ENCODE results near the gene SLC25A21.

Gene SLC25A21

GRCh38 chr14:36751106-36751505, 421.3 kb downstream of the SLC25A21 start:
- TF ChIP-seq POLR2A (IDR thresholded peaks at IDR 0.05; ENCODE audit: low read length): no peak
- TF ChIP-seq GATA1 (IDR thresholded peaks at IDR 0.05; ENCODE audit: low read depth, low read length): no peak
- no peak for DNase-seq

GRCh38 chr14:36750244-36750643, 422.2 kb downstream of the SLC25A21 start:
- no peak for DNase-seq
- TF ChIP-seq GATA1 (IDR thresholded peaks at IDR 0.05; ENCODE audit: low read depth, low read length): no peak
- TF ChIP-seq POLR2A (IDR thresholded peaks at IDR 0.05; ENCODE audit: low read length): no peak

GRCh38 chr14:36748610-36749213, 423.7 kb downstream of the SLC25A21 start:
- no peak for DNase-seq

GRCh38 chr14:36747411-36748184, 424.8 kb downstream of the SLC25A21 start:
- DNase-seq: peak; percentile 20 to 35
- no peak for TF ChIP-seq GATA1 (IDR thresholded peaks at IDR 0.05; ENCODE audit: low read depth, low read length)
- TF ChIP-seq POLR2A (IDR thresholded peaks at IDR 0.05; ENCODE audit: low read length): no peak

More at GRCh38 chr14:36748610-36749213, 423.7 kb downstream of the SLC25A21 start:
- no peak for TF ChIP-seq GATA1 (IDR thresholded peaks at IDR 0.05; ENCODE audit: low read depth, low read length)
- no peak for TF ChIP-seq POLR2A (IDR thresholded peaks at IDR 0.05; ENCODE audit: low read length)

GRCh38 chr14:36746872-36747271, 425.5 kb downstream of the SLC25A21 start:
- TF ChIP-seq POLR2A (IDR thresholded peaks at IDR 0.05; ENCODE audit: low read length) (no peak), GATA1 (IDR thresholded peaks at IDR 0.05; ENCODE audit: low read depth, low read length) (no peak)
- DNase-seq: no peak

- DNase-seq: no peak
- no peak for TF ChIP-seq POLR2A (IDR thresholded peaks at IDR 0.05; ENCODE audit: low read length)
- TF ChIP-seq GATA1 (IDR thresholded peaks at IDR 0.05; ENCODE audit: low read depth, low read length): no peak
These were observed 430.5 kb downstream of the SLC25A21 start for GRCh38 chr14:36741858-36742257.

GRCh38 chr14:36738269-36738668, 434.1 kb downstream of the SLC25A21 start:
- no peak for DNase-seq
- TF ChIP-seq GATA1 (IDR thresholded peaks at IDR 0.05; ENCODE audit: low read depth, low read length) (no peak), POLR2A (IDR thresholded peaks at IDR 0.05; ENCODE audit: low read length) (no peak)

GRCh38 chr14:36726128-36726527, 446.3 kb downstream of the SLC25A21 start:
- DNase-seq: no peak
- no peak for TF ChIP-seq GATA1 (IDR thresholded peaks at IDR 0.05; ENCODE audit: low read depth, low read length)
- TF ChIP-seq POLR2A (IDR thresholded peaks at IDR 0.05; ENCODE audit: low read length): no peak

GRCh38 chr14:36724162-36724561, 448.2 kb downstream of the SLC25A21 start:
- TF ChIP-seq GATA1 (IDR thresholded peaks at IDR 0.05; ENCODE audit: low read depth, low read length) (no peak), POLR2A (IDR thresholded peaks at IDR 0.05; ENCODE audit: low read length) (no peak)
- DNase-seq: no peak

GRCh38 chr14:36723530-36723929, 448.9 kb downstream of the SLC25A21 start:
- DNase-seq: peak; percentile 15 to 34
- TF ChIP-seq POLR2A (IDR thresholded peaks at IDR 0.05; ENCODE audit: low read length) (no peak), GATA1 (IDR thresholded peaks at IDR 0.05; ENCODE audit: low read depth, low read length) (no peak)

- TF ChIP-seq POLR2A (IDR thresholded peaks at IDR 0.05; ENCODE audit: low read length): no peak
- no peak for TF ChIP-seq GATA1 (IDR thresholded peaks at IDR 0.05; ENCODE audit: low read depth, low read length)
- DNase-seq: no peak
These were observed 450.5 kb downstream of the SLC25A21 start for GRCh38 chr14:36721877-36722276.

- TF ChIP-seq POLR2A (IDR thresholded peaks at IDR 0.05; ENCODE audit: low read length) (no peak), GATA1 (IDR thresholded peaks at IDR 0.05; ENCODE audit: low read depth, low read length) (no peak)
- DNase-seq: peak; percentile 43 to 86
These were observed 451.7 kb downstream of the SLC25A21 start for GRCh38 chr14:36720657-36721056.

- DNase-seq: no peak
- no peak for TF ChIP-seq GATA1 (IDR thresholded peaks at IDR 0.05; ENCODE audit: low read depth, low read length)
- TF ChIP-seq POLR2A (IDR thresholded peaks at IDR 0.05; ENCODE audit: low read length): no peak
These were observed 452.6 kb downstream of the SLC25A21 start for GRCh38 chr14:36719823-36720222.

GRCh38 chr14:36718216-36718615, 454.2 kb downstream of the SLC25A21 start:
- no peak for TF ChIP-seq POLR2A (IDR thresholded peaks at IDR 0.05; ENCODE audit: low read length)
- TF ChIP-seq GATA1 (IDR thresholded peaks at IDR 0.05; ENCODE audit: low read depth, low read length): no peak
- no peak for DNase-seq

GRCh38 chr14:36717363-36717762, 455.0 kb downstream of the SLC25A21 start:
- DNase-seq: no peak
- TF ChIP-seq GATA1 (IDR thresholded peaks at IDR 0.05; ENCODE audit: low read depth, low read length) (no peak), POLR2A (IDR thresholded peaks at IDR 0.05; ENCODE audit: low read length) (no peak)
